DOHH2 (cell line): ENCODE measurements around the gene NFIB.

Source experiments
- EZH2phosphoT487 ChIP-seq: fragments of 200-600 bp; sonication (generic); IDR thresholded peaks from 2 replicates; pipeline ENCODE4 v1.6.1; 2017; ENCODE audit warnings: borderline replicate concordance, mild to moderate bottlenecking, antibody characterized with exemption, low read length, moderate library complexity, mixed read lengths
- TF ChIP-seq, protein P1 (sequence below): fragments of 200-600 bp; sonication (generic); IDR thresholded peaks from one replicate; pipeline ENCODE4 v1.5.1; 2014; ENCODE audit warnings: antibody characterized with exemption, mild to moderate bottlenecking, low read depth, low read length; ENCODE audit not compliant: poor library complexity, severe bottlenecking

DNA sequence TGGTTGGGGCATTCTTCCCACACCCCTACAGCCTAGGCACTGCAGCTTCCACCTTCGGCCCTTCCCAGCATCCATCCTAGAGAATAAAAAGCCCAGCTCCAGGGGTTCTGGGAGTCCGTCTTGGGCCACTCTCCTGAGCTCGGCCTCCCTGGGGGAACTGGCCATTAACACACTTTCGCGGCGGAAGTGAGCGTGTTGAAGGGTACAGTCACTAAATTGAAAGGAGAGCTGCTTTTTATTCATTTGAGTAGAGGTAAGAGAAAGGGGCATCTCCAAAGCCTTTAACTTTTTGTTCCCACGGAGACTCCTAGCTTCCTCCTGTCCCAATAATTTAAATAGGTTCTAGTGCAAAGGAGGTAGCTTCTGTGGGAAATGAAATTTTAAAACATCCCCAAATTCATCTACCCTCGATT, 31.0 kb upstream of the NFIB start:
- TF ChIP-seq, protein P1, sequence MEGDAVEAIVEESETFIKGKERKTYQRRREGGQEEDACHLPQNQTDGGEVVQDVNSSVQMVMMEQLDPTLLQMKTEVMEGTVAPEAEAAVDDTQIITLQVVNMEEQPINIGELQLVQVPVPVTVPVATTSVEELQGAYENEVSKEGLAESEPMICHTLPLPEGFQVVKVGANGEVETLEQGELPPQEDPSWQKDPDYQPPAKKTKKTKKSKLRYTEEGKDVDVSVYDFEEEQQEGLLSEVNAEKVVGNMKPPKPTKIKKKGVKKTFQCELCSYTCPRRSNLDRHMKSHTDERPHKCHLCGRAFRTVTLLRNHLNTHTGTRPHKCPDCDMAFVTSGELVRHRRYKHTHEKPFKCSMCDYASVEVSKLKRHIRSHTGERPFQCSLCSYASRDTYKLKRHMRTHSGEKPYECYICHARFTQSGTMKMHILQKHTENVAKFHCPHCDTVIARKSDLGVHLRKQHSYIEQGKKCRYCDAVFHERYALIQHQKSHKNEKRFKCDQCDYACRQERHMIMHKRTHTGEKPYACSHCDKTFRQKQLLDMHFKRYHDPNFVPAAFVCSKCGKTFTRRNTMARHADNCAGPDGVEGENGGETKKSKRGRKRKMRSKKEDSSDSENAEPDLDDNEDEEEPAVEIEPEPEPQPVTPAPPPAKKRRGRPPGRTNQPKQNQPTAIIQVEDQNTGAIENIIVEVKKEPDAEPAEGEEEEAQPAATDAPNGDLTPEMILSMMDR: no peak
- no peak for TF ChIP-seq EZH2phosphoT487
